CD4-positive, alpha-beta T cell treated with Interleukin-10 for 1 hour (primary cell): ENCODE results near the gene CDH5.

ENCODE experiments used
- DNase-seq: peaks from one replicate; pipeline ENCODE4 v3.0.0-alpha.2; 2020

CDH5 gene

GRCh38 chr16:66419527-66419926 lies 53.0 kb downstream of the CDH5 start:
- DNase-seq: no peak

- DNase-seq: no peak
Observed at GRCh38 chr16:66420396-66420795, 53.9 kb downstream of the CDH5 start.

DNA sequence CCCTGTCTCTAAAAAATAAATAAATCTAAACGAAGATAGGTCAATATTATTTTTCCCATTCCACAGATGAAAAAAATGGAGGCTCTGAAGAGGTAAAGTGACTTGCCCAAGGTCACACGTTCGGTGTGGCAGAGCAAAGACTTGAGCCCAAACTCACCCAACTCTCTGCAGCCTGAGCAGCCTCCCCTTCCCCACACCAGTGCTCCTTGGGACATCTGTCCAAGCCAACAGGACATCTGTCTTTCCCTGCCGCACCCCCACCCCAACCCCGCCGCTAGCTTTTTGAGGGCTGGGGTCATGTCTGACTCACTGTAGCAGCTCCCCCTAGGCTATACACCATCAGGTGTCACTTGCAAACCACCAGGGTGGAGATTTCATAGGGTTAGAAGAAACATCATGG lies 55.4 kb downstream of the CDH5 start:
- DNase-seq: no peak

- no peak for DNase-seq
Observed at GRCh38 chr16:66422366-66422765, 55.9 kb downstream of the CDH5 start.

DNA sequence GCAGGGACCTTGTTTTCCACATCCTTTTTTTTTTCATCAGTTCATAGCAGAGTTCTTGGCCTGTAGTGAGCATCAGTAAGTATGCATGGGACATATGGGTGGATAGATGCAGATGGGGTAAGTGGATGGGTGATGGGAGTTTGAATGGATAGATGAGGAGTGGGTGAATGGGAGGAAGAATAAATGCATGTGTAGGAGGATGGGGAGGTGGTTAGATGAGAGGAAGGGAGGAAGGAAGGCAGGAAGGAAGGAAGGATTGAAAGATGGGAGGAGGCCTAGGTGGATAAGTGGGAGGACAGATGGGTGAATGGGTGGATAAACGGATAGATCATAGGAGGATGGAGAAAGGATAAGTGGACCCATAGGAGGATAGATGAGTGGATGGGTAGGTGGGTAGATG lies 56.7 kb downstream of the CDH5 start:
- no peak for DNase-seq

- no peak for DNase-seq
Observed at GRCh38 chr16:66425651-66426050, 59.2 kb downstream of the CDH5 start.

- DNase-seq: no peak
Observed at GRCh38 chr16:66426112-66427035, 59.9 kb downstream of the CDH5 start.

DNA sequence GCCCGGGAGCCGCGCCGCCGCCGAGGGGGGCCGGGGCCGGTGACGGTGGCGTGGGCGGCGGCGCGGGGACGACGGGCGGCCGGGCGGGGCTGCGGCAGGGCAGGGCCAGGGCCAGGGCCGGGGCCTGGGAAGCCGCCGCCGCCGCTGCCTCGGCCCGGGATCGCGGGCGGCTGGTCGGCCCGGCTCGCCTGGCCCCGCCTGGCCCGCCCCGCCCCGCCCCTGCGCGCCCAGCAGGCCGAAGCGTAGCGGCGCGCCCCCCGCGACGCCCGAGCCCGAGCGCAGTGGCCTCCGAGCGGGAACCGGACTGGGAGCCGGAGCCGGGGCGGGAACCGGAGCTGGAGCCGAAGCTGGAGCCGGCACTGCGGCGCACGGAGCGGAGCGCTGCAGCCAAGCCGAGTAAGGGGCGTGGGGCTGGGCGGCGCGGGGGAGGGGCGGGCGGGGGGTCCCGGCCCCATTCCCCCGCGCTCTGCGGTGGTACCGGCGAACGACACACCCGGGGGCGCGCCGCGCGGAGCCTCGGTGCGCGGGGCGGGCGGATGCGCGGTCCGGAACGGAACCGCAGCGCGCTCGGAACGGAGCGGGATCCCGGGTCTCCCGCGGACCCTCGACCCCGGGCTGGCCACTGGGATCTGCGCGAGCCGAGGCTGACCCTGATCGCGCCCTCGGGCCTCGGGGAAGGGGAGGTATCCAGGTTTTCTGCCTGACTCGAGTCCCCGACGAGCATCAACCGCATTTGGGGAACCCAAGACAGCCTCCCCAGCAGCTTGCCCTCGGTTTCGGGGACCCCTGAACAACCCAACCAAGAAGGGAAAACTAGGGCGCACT lies 60.8 kb downstream of the CDH5 start, which contains the start of gene BEAN1:
TSS of gene BEAN1 (plus strand) at position 260 of the 825 bp plus-strand sequence. CDS start 10,382 bp downstream, outside the sequence.
- DNase-seq: no peak

DNA sequence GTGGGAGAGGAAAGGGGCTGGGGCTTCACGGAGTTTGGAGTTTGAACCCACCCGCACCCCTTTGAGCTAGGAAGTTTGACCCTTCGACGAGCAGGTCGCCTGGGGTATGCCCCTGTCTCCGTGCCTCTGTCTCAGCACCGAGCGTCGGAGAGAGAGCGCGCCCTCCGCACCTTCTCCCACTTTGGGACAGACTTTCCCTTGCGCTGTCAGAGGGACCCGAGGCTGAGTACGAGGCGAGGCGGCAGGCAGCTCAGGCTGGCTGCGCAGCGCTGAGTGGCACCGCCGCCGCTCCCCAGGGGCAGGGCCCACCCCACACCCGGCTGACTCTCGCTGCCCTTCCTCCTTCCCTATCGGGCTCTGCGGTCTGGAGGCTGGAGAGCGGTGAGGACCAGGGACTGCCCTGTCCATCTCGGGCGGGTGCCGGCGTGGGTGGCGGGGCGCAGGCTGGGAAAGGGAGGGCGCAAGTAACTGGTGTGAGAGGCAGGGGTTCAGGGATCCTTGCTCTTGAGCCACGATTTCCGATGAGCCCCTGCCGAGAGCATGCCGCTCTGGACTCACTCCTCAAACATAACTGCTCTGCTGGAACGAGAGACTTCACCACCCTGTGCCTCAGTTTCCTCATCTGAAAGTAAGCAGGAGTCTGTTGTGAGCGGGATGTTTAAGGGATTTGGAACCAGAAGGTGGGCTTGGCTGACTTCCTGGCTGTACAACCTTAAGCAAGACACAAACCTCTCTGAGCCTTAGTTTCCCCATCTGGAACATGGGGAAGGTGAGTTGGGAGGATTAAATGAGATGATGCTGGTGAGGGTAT lies 61.6 kb downstream of the CDH5 start:
- no peak for DNase-seq

DNA sequence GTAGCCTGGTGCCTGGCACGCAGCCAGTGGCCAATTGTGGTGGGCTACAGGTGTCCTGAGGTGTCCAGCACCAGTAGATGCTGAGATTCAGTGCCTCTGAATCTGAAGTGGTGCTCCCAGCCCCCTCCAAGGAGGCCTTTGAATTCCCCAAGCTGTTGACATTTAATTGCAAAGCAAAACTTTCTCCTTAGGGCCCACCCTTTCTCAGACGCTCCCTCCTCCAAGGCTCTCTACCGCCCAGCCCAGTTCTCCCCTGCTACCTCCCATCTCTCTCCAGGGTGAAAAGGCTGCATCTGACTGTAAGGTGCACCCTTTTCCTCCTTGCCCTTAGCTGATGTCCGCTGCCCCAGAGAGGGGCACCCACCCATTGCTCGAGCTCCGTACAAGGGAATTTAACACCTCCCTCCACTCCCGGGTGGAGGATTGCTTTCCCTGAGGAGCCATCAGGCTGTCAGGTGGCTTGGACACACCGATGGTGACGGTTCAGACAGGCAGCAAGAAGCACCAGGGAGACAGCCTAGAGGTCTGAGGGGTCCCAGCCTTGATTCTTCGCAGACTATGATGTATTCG lies 62.3 kb downstream of the CDH5 start:
- DNase-seq: no peak

DNA sequence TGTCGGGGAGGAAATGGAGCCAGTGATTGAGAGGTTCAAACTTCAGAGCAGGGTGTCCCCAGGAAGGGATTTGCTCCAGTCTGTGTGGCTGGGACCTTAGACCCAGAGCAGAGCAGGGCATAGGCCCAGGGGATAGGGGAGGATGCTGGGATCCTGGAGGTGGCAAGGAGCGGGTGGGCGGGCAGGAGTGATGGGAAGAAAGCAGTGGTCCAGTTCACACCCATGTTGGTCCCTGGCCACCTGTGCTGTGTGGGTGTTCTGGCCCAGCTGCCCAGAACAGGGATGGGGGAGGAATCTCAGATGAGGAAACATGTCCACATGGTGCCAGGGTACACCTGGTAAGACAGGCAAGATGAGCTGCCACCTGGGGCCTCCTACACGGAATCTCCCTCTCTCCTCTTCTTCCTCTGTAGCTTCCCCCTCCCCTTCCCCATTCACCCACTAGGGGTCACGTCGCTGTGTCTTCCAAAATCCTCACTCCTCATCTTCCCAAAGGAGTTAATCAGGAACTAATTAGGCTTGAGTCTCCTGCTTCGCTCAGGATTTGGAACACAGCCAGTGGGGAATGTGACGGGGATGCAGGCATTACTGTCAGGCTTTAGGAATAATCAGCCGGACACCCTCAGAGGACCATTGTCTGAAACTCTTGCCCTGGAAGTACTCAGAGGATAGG lies 62.9 kb downstream of the CDH5 start:
- no peak for DNase-seq

GRCh38 chr16:66430214-66430613 lies 63.7 kb downstream of the CDH5 start:
- no peak for DNase-seq

DNA sequence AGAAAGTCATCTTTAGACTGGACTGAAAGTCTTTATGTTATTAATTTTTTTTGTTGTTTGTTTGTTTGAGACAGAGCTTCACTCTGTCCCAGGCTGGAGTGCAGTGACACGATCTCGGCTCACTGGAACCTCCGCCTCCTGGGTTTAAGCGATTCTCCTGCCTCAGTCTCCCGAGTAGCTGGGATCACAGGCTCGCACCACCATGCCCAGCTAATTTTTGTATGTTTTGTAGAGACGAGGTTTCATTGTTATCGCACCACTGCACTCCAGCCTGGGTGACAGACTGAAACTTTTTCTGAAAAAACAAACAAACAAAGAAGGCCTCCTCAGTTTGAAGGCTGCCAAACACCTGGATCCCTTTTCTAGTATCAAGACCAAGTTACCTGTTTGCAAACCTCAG lies 65.3 kb downstream of the CDH5 start:
- no peak for DNase-seq

GRCh38 chr16:66432429-66432828 lies 65.9 kb downstream of the CDH5 start:
- no peak for DNase-seq

GRCh38 chr16:66434619-66435430 lies 68.3 kb downstream of the CDH5 start:
- DNase-seq: no peak

DNA sequence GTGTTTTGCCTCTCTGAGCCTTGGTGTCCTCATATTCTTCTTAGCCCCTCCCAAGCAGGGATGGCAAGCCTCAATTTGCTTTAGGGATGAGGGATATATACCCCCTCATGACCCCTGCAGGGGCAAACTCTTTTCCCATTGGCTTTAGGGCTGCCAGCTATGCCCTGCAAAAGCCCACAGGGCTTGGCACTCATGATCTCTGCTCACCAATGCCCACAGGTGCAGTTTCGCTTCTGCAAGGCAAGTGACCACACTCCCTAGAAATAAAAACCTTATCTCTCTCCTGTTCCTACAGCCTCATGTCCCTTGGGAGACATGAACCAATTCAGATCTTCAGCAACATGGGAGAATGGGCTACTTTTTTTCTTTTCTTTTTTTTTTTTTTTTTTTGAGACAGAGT lies 69.4 kb downstream of the CDH5 start:
- no peak for DNase-seq

DNA sequence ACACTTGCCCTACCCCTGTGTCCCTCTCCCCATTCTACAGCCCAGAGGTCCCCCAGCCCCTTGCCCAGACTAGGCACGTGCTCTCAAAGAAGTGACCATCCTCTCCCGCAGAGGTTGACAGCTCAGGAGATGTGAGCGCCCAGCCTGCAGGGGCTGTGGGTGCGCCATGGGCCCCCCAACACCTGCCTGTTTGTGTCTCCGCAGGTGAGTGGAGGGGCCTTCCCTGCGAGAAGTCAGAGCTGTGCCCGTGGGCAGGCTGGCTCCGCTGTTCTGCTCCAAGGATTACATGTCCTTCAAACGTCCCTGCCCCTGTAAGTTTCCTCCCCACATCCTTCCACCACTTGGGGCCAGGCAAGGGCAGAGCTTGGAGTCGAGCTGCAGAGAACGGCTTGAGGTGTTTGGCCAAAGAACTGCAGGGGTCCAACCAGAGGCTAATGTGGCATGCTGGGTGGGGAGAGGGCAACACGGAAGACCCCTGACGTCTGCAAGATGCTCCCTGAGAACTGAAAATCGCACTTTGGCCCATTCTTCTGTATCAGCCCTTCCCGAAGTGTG lies 71.0 kb downstream of the CDH5 start:
- DNase-seq: no peak

GRCh38 chr16:66438536-66438935 lies 72.0 kb downstream of the CDH5 start:
- DNase-seq: no peak

- no peak for DNase-seq
Observed at GRCh38 chr16:66439051-66439730, 72.7 kb downstream of the CDH5 start.

DNA sequence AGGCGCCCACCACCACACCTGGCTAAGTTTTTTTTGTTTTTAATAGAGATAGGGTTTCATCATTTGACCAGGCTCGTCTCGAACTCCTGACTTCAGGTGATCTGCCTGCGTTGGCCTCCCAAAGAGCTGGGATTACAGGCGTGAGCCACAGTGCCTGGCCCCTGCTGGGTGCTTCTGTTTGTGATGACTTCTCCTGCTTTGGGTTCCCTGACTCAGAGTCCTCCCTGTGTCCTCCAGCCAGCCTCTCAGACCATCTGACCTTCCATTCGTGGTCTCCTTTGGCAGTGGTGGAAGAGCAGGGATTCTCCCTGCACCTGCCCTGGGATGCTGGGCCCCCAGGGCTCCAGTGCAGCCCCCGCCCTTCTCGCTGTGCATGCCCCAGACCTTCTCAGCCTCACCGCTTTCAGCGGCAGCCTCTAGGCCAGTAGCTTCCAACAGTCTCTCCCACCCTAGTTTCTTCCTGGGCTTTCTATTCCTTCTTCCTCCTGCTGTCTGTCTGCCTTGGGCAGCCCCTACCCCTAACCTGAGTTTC lies 73.8 kb downstream of the CDH5 start:
- no peak for DNase-seq
